Activated T-helper 1 cell treated with anti-CD3 and anti-CD28 coated beads, Interleukin-12 subunit alpha, Interleukin-12 subunit beta, Interleukin-2, Interleukin-4 antibody, amounts not matched to agents 30 ng/mL and 10 ng/mL and 1 ng/mL, durations not matched to agents 14 hours and 24 hours and 36 hours (primary cell): Measurements from ENCODE around the gene RBFA. TPM values are rescaled to one million over a fixed set of nuclear protein-coding genes. Genes with fewer than 3 reads are reported as not detected.

Experiments
- DNase-seq: peaks from one replicate; pipeline ENCODE4 v3.0.0; 2021; ENCODE audit warnings: low spot score
- H3K27ac Mint-ChIP-seq: one replicate; pipeline ENCODE4 v1.8.0; 2021; ENCODE audit warnings: mild to moderate bottlenecking, mixed read lengths
- H3K27me3 Mint-ChIP-seq: one replicate; pipeline ENCODE4 v1.8.0; 2022; ENCODE audit warnings: mild to moderate bottlenecking, moderate library complexity, mixed read lengths; ENCODE audit not compliant: insufficient read depth
- H3K36me3 Mint-ChIP-seq: one replicate; pipeline ENCODE4 v1.8.0; 2021; ENCODE audit warnings: low read depth, mixed read lengths
- H3K4me1 Mint-ChIP-seq: one replicate; pipeline ENCODE4 v1.8.0; 2021; ENCODE audit warnings: low read depth, mixed read lengths
- H3K4me3 Mint-ChIP-seq: one replicate; pipeline ENCODE4 v1.8.0; 2021; ENCODE audit warnings: mild to moderate bottlenecking, moderate library complexity, mixed read lengths
- H3K9me3 Mint-ChIP-seq: one replicate; pipeline ENCODE4 v1.8.0; 2021; ENCODE audit warnings: mixed read lengths
- intact Hi-C: fragments of 100-400 bp; cut with micrococcal nuclease; formaldehyde crosslinking; loops from one replicate; pipeline ENCODE4 v1.15.1; 2024
- total RNA-seq: library from RNA; stranded (reverse); gene quantifications from 2 replicates; pipeline ENCODE4 v1.2.3, GENCODE V29; 2022

RBFA gene
- total RNA-seq, 1 donor from 2014 or later: 48.5 TPM

GRCh38 chr18:80035997-80036396 lies 1.8 kb downstream of the RBFA start:
- peaks cover 4% of the 10 kb centered on the region for H3K27me3 Mint-ChIP-seq
- H3K4me1 Mint-ChIP-seq: peaks cover 25% of the 10 kb centered on the region
- no peak for DNase-seq
- peaks cover 21% of the 10 kb centered on the region for H3K36me3 Mint-ChIP-seq
- intact Hi-C loops: loop anchor here (2.0 kb wide), 2 partner anchors 513 to 641 kb away; partner anchors contain the start of gene NFATC1
- H3K9me3 Mint-ChIP-seq: no peaks in the 10 kb centered on the region
- H3K27ac Mint-ChIP-seq: no peak overlapping the region
- peak overlapping the region; percentile 87 for H3K4me3 Mint-ChIP-seq

- Mint-ChIP-seq H3K27me3 (peaks cover 4% of the 10 kb centered on the region), H3K36me3 (peaks cover 25% of the 10 kb centered on the region), H3K4me3 (no peak overlapping the region), H3K4me1 (peaks cover 30% of the 10 kb centered on the region), H3K9me3 (no peaks in the 10 kb centered on the region), H3K27ac (no peak overlapping the region)
- intact Hi-C loops: no loop called here
- no peak for DNase-seq
Measured at GRCh38 chr18:80037300-80037699, 3.1 kb downstream of the RBFA start.

GRCh38 chr18:80037869-80038630 lies 3.8 kb downstream of the RBFA start:
- Mint-ChIP-seq H3K36me3 (peaks cover 25% of the 10 kb centered on the region), H3K4me3 (no peak overlapping the region), H3K9me3 (no peaks in the 10 kb centered on the region), H3K27me3 (peaks cover 4% of the 10 kb centered on the region), H3K27ac (no peak overlapping the region), H3K4me1 (peaks cover 26% of the 10 kb centered on the region)
- intact Hi-C loops: no loop called here
- no peak for DNase-seq

GRCh38 chr18:80040515-80040914 lies 6.3 kb downstream of the RBFA start:
- intact Hi-C loops: no loop called here
- Mint-ChIP-seq H3K36me3 (peaks cover 29% of the 10 kb centered on the region), H3K27ac (no peak overlapping the region), H3K4me1 (peaks cover 13% of the 10 kb centered on the region), H3K27me3 (no peaks in the 10 kb centered on the region), H3K9me3 (no peaks in the 10 kb centered on the region), H3K4me3 (no peak overlapping the region)
- no peak for DNase-seq

- H3K27me3 Mint-ChIP-seq: no peaks in the 10 kb centered on the region
- peaks cover 4% of the 10 kb centered on the region for H3K4me1 Mint-ChIP-seq
- peaks cover 34% of the 10 kb centered on the region for H3K36me3 Mint-ChIP-seq
- H3K9me3 Mint-ChIP-seq: no peaks in the 10 kb centered on the region
- H3K27ac Mint-ChIP-seq: no peak overlapping the region
- intact Hi-C loops: no loop called here
- no peak for DNase-seq
- H3K4me3 Mint-ChIP-seq: no peak overlapping the region
Measured at GRCh38 chr18:80041424-80041823, 7.2 kb downstream of the RBFA start.

GRCh38 chr18:80042785-80043184 lies 8.6 kb downstream of the RBFA start:
- Mint-ChIP-seq H3K27me3 (no peaks in the 10 kb centered on the region), H3K9me3 (no peaks in the 10 kb centered on the region), H3K36me3 (peaks cover 34% of the 10 kb centered on the region), H3K4me3 (no peak overlapping the region), H3K4me1 (peaks cover 4% of the 10 kb centered on the region), H3K27ac (no peak overlapping the region)
- no peak for DNase-seq
- intact Hi-C loops: no loop called here

- H3K4me3 Mint-ChIP-seq: no peak overlapping the region
- peaks cover 29% of the 10 kb centered on the region for H3K36me3 Mint-ChIP-seq
- H3K4me1 Mint-ChIP-seq: peaks cover 4% of the 10 kb centered on the region
- no peaks in the 10 kb centered on the region for H3K9me3 Mint-ChIP-seq
- no peaks in the 10 kb centered on the region for H3K27me3 Mint-ChIP-seq
- H3K27ac Mint-ChIP-seq: no peak overlapping the region
- intact Hi-C loops: no loop called here
- no peak for DNase-seq
Measured at GRCh38 chr18:80044072-80044471, 9.8 kb downstream of the RBFA start.

- no peaks in the 10 kb centered on the region for H3K27me3 Mint-ChIP-seq
- no peak for DNase-seq
- H3K27ac Mint-ChIP-seq: no peak overlapping the region
- no peaks in the 10 kb centered on the region for H3K9me3 Mint-ChIP-seq
- H3K4me3 Mint-ChIP-seq: no peak overlapping the region
- H3K36me3 Mint-ChIP-seq: peaks cover 27% of the 10 kb centered on the region
- intact Hi-C loops: no loop called here
- H3K4me1 Mint-ChIP-seq: peaks cover 4% of the 10 kb centered on the region
Measured at GRCh38 chr18:80046011-80046410, 11.8 kb downstream of the RBFA start.

GRCh38 chr18:80046431-80046830 lies 12.2 kb downstream of the RBFA start:
- intact Hi-C loops: no loop called here

GRCh38 chr18:80046961-80047541 lies 12.8 kb downstream of the RBFA start:
- Mint-ChIP-seq H3K4me1 (no peaks in the 10 kb centered on the region), H3K27me3 (no peaks in the 10 kb centered on the region), H3K36me3 (peaks cover 24% of the 10 kb centered on the region)

More at GRCh38 chr18:80046431-80046830, 12.2 kb downstream of the RBFA start:
- Mint-ChIP-seq H3K4me1 (peaks cover under 1% of the 10 kb centered on the region), H3K36me3 (peaks cover 24% of the 10 kb centered on the region), H3K27ac (no peak overlapping the region), H3K27me3 (no peaks in the 10 kb centered on the region), H3K4me3 (no peak overlapping the region), H3K9me3 (peaks cover 4% of the 10 kb centered on the region)
- DNase-seq: no peak

GRCh38 chr18:80050797-80051196 lies 16.6 kb downstream of the RBFA start:
- intact Hi-C loops: no loop called here
- H3K27me3 Mint-ChIP-seq: no peaks in the 10 kb centered on the region
- DNase-seq: no peak
- H3K9me3 Mint-ChIP-seq: peaks cover 35% of the 10 kb centered on the region
- H3K36me3 Mint-ChIP-seq: peaks cover 14% of the 10 kb centered on the region
- H3K27ac Mint-ChIP-seq: no peak overlapping the region
- no peak overlapping the region for H3K4me3 Mint-ChIP-seq
- no peaks in the 10 kb centered on the region for H3K4me1 Mint-ChIP-seq

More at GRCh38 chr18:80046961-80047541, 12.8 kb downstream of the RBFA start:
- Mint-ChIP-seq H3K9me3 (peaks cover 10% of the 10 kb centered on the region), H3K4me3 (no peak overlapping the region), H3K27ac (no peak overlapping the region)
- intact Hi-C loops: no loop called here
- DNase-seq: no peak

GRCh38 chr18:80056095-80056494 lies 21.9 kb downstream of the RBFA start:
- Mint-ChIP-seq H3K9me3 (peaks cover 62% of the 10 kb centered on the region), H3K4me1 (no peaks in the 10 kb centered on the region), H3K4me3 (no peak overlapping the region), H3K27ac (no peak overlapping the region), H3K27me3 (no peaks in the 10 kb centered on the region), H3K36me3 (peaks cover 5% of the 10 kb centered on the region)
- intact Hi-C loops: no loop called here
- DNase-seq: no peak

GRCh38 chr18:80059945-80060344 lies 25.7 kb downstream of the RBFA start:
- H3K4me3 Mint-ChIP-seq: no peak overlapping the region
- H3K27me3 Mint-ChIP-seq: no peaks in the 10 kb centered on the region
- peaks cover 32% of the 10 kb centered on the region for H3K9me3 Mint-ChIP-seq
- no peaks in the 10 kb centered on the region for H3K4me1 Mint-ChIP-seq
- H3K36me3 Mint-ChIP-seq: peaks cover 5% of the 10 kb centered on the region
- DNase-seq: no peak
- H3K27ac Mint-ChIP-seq: no peak overlapping the region
- intact Hi-C loops: no loop called here
